GM19099 (cell line): ENCODE results near the gene GALNTL6.

Experiments used
- POLR2A ChIP-seq: IDR thresholded peaks from 3 replicates; pipeline ENCODE4 v1.6.1; 2011; ENCODE audit warnings: low read depth; ENCODE audit not compliant: insufficient read length; ENCODE audit errors: extremely low read depth

GALNTL6 gene

DNA sequence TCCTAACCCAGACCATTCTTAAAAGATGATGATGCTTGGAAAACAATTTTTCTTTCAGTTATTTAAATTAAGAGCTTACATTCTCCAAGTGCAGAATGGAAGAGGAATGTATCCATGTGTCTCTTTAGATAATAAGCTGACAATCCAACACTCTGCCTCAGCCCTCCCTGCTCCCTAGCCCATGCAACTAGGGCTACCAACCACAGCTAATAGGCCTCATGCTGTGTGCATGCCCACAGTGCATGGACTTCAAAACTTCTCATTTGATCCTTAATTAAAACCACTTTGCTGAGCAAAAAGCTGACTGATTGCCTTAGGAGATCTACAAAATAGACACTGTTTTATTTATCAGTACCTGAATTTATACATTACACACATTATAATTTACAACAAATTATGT is 473.9 kb downstream of the GALNTL6 start:
- no peak for TF ChIP-seq POLR2A

DNA sequence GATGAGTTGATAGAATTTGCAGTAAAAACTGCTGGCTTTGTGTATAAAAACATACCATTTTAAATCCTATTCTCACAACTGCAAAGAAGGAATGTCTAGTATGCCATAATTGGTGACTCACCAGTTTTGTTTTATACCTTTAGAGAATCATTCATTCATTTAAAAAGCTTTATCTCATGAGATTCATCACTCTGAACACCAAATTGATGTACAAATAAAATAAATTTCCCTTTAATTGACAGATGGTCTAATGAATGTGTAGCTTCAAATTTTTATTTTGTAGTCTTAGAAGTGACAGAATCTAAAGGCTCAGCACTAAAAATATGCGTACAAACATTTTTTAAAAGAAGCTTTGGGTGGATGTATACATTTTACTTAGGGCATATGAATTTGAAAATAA is 492.5 kb downstream of the GALNTL6 start:
- TF ChIP-seq POLR2A: no peak

GRCh38 chr4:172308078-172308477 is 494.9 kb downstream of the GALNTL6 start:
- no peak for TF ChIP-seq POLR2A

- no peak for TF ChIP-seq POLR2A
Observed at GRCh38 chr4:172311682-172312081, 498.5 kb downstream of the GALNTL6 start.

DNA sequence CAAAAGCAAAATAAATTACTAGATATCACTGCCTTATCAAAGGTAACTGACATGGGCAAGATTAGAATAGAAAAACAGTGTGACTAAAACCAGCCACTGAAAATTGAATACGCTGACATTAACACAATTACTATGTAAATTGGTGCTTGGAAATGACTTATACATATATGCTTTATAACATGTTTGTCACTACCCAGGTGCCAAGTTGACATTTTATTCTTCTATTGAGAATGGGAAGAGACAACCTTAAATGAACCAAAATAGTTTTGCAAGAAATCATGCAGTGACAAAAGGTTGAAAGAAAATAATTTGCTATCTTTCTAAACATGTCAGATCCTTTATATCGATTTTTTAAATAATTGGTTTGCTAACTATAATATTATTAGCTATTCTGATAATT is 510.1 kb downstream of the GALNTL6 start:
- TF ChIP-seq POLR2A: no peak

DNA sequence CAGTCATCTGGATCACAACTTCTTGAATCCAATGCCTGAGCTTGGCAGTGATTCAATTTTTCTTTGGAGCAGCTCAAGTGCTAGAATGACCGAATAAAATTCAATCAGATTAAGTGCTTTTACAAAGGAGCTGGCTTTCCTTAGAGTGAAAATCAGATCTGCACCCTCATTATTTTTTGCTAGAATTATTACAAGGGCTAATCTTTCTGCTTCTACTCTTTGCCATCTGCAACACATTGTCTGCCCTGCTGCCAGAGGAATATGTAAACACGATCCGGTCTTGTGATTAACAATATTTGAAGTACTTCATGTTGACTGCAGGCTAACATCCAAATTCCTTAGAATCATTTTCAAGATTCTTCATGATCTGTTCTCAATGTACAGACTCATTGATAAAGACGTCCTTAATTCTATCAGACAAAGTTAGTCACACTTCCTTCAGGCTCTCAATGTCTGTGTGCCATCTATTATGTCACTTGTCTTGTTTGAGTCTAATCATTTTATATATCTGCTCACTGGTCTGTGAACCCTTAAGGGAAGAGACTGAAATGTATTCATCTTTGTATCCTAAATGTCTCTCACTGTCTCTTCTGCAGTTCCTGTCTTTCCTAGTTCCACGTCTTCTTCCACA is 531.2 kb downstream of the GALNTL6 start:
- TF ChIP-seq POLR2A: no peak

DNA sequence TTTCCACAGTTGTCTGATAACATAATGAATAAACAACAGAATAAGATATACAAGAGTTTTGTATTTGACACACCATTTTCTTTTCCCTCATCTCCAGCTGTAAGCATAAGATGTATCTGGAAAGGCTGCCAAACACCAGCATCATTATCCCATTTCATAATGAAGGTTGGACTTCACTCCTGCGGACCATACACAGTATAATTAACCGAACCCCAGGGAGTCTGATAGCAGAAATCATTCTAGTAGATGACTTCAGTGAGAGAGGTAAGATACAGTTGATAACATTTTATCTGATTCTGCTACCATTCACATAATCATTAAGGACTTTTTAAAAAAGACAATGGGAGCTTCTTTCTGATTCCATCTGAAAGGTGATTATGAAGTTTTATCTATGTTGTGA is 535.2 kb downstream of the GALNTL6 start:
- TF ChIP-seq POLR2A: no peak

DNA sequence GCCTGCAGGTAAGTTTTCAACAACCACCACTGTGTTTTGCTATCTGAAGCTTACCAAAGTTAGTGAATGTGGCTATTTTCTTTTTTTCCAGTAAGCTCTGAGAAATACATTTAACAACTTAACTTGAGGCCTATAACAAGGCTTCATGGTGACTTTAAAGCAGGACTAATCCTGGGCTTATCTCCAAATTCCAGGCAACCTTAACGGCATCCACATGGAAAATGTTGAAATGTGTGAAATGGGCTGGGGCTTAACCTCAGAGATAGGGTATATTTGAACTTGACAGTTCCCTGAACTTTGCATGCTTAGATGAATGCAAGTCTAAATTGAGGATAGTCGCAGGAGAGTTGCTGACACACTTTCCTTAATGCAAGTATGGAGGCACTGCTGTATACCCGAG is 539.2 kb downstream of the GALNTL6 start:
- no peak for TF ChIP-seq POLR2A

- TF ChIP-seq POLR2A: no peak
Observed at GRCh38 chr4:172356016-172356415, 542.8 kb downstream of the GALNTL6 start.

DNA sequence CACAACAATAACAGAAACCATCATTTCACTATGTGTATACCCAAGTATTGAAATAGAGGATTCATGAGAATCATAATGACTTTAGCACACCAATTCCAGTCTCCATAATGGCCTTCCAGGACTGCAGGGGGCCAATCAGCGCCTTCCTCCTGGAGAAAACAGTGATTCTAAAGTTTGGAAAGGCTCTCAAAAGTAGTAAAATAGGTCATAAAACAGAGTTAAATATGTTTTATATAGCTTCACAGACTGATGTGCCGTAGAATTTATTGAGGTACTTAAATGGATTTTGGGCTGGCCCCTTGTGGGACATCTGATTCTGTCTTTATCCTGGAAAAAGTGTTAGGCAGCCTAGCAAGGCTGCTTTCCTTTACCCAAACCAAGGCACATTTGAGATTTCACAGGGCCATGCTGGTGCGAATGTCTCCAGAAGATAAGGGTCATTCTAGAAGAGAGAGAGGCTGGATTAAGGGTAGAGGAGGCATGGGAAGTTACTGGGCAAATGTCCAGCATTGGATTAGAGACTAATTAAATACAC is 543.9 kb downstream of the GALNTL6 start:
- no peak for TF ChIP-seq POLR2A

GRCh38 chr4:172362569-172362968 is 549.4 kb downstream of the GALNTL6 start:
- no peak for TF ChIP-seq POLR2A

GRCh38 chr4:172369471-172369959 is 556.3 kb downstream of the GALNTL6 start:
- TF ChIP-seq POLR2A: no peak

DNA sequence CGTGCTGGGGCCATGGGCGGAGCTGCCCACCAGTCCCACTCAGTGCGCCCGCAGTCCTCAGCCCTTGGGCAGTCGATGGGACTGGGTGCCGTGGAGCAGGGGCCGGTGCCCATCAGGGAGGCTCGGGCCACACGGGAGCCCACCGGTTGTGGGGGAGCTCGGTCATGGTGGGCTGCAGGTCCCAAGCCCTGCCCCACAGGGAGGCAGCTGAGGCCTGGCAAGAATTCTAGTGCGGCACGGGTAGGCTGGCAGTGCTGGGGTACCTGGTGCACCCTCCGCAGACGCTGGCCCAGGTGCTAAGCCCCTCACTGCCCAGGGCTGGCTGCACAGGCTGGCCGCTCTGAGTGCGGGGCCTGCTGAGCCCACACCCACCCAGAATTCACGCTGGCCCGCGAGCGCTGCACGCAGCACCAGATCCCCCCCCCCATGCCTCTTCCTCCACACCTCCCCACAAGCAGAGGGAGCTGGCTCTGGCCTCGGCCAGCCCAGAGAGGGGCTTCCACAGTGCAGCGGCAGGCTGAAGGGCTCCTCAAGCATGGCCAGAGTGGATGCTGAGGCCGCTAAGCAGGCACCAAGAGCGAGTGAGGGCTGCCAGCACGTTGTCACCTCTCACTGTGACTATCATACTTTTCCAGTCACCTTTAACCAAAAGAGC is 564.4 kb downstream of the GALNTL6 start:
- TF ChIP-seq POLR2A: no peak

DNA sequence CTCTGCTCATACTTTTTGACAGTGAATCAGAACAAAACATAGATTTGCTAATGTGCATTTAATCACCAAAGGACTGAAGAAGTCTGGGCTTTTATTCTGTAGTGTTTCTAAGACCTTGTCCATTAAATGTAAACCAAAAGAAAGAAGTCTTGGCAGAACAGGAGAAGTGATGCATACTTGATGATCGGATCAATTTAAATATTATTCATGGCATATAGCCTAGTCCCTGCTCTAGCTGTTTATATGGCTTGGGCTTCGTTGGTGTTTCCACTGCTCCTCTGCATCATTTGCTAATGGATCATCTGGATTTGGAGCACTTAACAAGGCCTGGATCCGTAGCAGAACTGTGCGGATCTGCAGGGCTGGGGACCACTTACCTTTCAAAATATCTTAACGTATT is 566.6 kb downstream of the GALNTL6 start:
- no peak for TF ChIP-seq POLR2A

GRCh38 chr4:172390331-172390730 is 577.1 kb downstream of the GALNTL6 start:
- no peak for TF ChIP-seq POLR2A

- TF ChIP-seq POLR2A: no peak
Observed at GRCh38 chr4:172392741-172393140, 579.5 kb downstream of the GALNTL6 start.
